Endodermal cell (in vitro differentiated cells): ENCODE data around the gene ADAMTS2. TPM values are rescaled to one million over a fixed set of nuclear protein-coding genes. Genes with fewer than 3 reads are reported as not detected.

Source experiments
- DNase-seq: peaks from one replicate; pipeline ENCODE4 v3.0.0-alpha.2; 2017
- H3K27ac ChIP-seq: 2 replicates; pipeline ENCODE4 v1.5.1; 2013; ENCODE audit warnings: mild to moderate bottlenecking, low read depth, low read length, moderate library complexity
- H3K27me3 ChIP-seq: 2 replicates; pipeline ENCODE4 v1.6.1; 2013; ENCODE audit warnings: mild to moderate bottlenecking, low read length, moderate library complexity; ENCODE audit not compliant: insufficient read depth, control insufficient read depth, poor library complexity, severe bottlenecking
- H3K36me3 ChIP-seq: 2 replicates; pipeline ENCODE4 v1.7.0; 2013; ENCODE audit warnings: mild to moderate bottlenecking, low read length, moderate library complexity; ENCODE audit not compliant: control insufficient read depth, insufficient read depth
- H3K4me1 ChIP-seq: one replicate; pipeline ENCODE4 v1.7.0; 2013; ENCODE audit warnings: low read length; ENCODE audit not compliant: control insufficient read depth, insufficient read depth
- H3K4me3 ChIP-seq: 2 replicates; pipeline ENCODE4 v1.5.1; 2013; ENCODE audit warnings: mild to moderate bottlenecking, low read length, moderate library complexity
- H3K9ac ChIP-seq: 2 replicates; pipeline ENCODE4 v1.6.1; 2013; ENCODE audit warnings: mild to moderate bottlenecking, low read length, moderate library complexity; ENCODE audit not compliant: poor library complexity, severe bottlenecking; ENCODE audit errors: extremely low read depth
- H3K9me3 ChIP-seq: 2 replicates; pipeline ENCODE4 v1.6.1; 2013; ENCODE audit warnings: mild to moderate bottlenecking, low read length, moderate library complexity; ENCODE audit not compliant: control insufficient read depth
- H3K27ac Mint-ChIP-seq: 2 replicates; pipeline ENCODE4 v1.8.0; 2020; ENCODE audit warnings: mixed read lengths
- H3K27me3 Mint-ChIP-seq: 2 replicates; pipeline ENCODE4 v1.8.0; 2021; ENCODE audit warnings: mild to moderate bottlenecking, mixed read lengths; ENCODE audit not compliant: insufficient read depth
- H3K36me3 Mint-ChIP-seq: 2 replicates; pipeline ENCODE4 v1.8.0; 2020; ENCODE audit warnings: low read depth, mixed read lengths
- H3K4me1 Mint-ChIP-seq: 2 replicates; pipeline ENCODE4 v1.8.0; 2020; ENCODE audit warnings: mixed read lengths
- H3K4me3 Mint-ChIP-seq: 2 replicates; pipeline ENCODE4 v1.8.0; 2020; ENCODE audit warnings: mild to moderate bottlenecking, moderate library complexity, mixed read lengths
- H3K9me3 Mint-ChIP-seq: 2 replicates; pipeline ENCODE4 v1.8.0; 2020; ENCODE audit warnings: mild to moderate bottlenecking, mixed read lengths
- CTCF ChIP-seq: fragments of 200-600 bp; sonication (generic); conservative IDR thresholded peaks from 2 replicates; pipeline ENCODE4 v1.5.0; 2021; ENCODE audit warnings: antibody characterized with exemption, mild to moderate bottlenecking
- WGBS, 2 experiments: methylation state at CpG; one replicate each; pipeline versions ENCODE4 v1.1.5 to v1.1.7; 2013; ENCODE audit warnings: missing lambda C conversion rate in 2 of 2, mixed read lengths in 1 of 2; ENCODE audit not compliant: insufficient coverage in 1 of 2, insufficient read length in 1 of 2; 5-methylcytosine and 5-hydroxymethylcytosine counted together
- total RNA-seq, 2 donors: library from RNA; stranded (reverse); fragmentation: NEBNext Ultra II Directional in 1 of 2; extraction: Animal tissue kit (Norgen Biotek cat#: 25700) in 1 of 2; gene quantifications; 2 replicates in 1 of 2; 3 replicates in 1 of 2; pipeline ENCODE4 v1.2.1, GENCODE V29; 2021

Gene ADAMTS2
- total RNA-seq, 2 donors from 2014 or later, result 1.2 to 2.6 TPM

- no peaks in the 10 kb centered on the region for H3K4me1 ChIP-seq
- Mint-ChIP-seq H3K9me3 (peaks cover 4% of the 10 kb centered on the region), H3K27ac (no peak overlapping the region), H3K36me3 (no peaks in the 10 kb centered on the region), H3K4me1 (peaks cover 4% of the 10 kb centered on the region), H3K27me3 (no peaks in the 10 kb centered on the region), H3K4me3 (no peak overlapping the region)
- H3K9me3 ChIP-seq, result no peaks in the 10 kb centered on the region
- no peak overlapping the region for H3K27ac ChIP-seq
- no peaks in the 10 kb centered on the region for H3K36me3 ChIP-seq
- H3K9ac ChIP-seq, result no peak overlapping the region
- H3K4me3 ChIP-seq, result no peak overlapping the region
- no peaks in the 10 kb centered on the region for H3K27me3 ChIP-seq
- no peak for DNase-seq
- no peak for TF ChIP-seq CTCF
Measured at GRCh38 chr5:179183481-179183880, 161.8 kb downstream of the ADAMTS2 start.

- TF ChIP-seq CTCF, result no peak
- no peak overlapping the region for H3K4me3 Mint-ChIP-seq
- 93 to 98% methylated on average over 10 to 13 of the region's 13 CpGs for WGBS, 2 experiments
- no peaks in the 10 kb centered on the region for H3K27me3 ChIP-seq
- peaks cover 4% of the 10 kb centered on the region for H3K9me3 Mint-ChIP-seq
- no peak overlapping the region for H3K9ac ChIP-seq
- H3K27ac ChIP-seq, result no peak overlapping the region
- no peak overlapping the region for H3K27ac Mint-ChIP-seq
- H3K36me3 ChIP-seq, result no peaks in the 10 kb centered on the region
- no peaks in the 10 kb centered on the region for H3K9me3 ChIP-seq
- H3K4me3 ChIP-seq, result no peak overlapping the region
- H3K36me3 Mint-ChIP-seq, result no peaks in the 10 kb centered on the region
- DNase-seq, result no peak
- peaks cover 4% of the 10 kb centered on the region for H3K4me1 Mint-ChIP-seq
- no peaks in the 10 kb centered on the region for H3K27me3 Mint-ChIP-seq
- no peaks in the 10 kb centered on the region for H3K4me1 ChIP-seq
Measured at GRCh38 chr5:179182601-179183000, 162.7 kb downstream of the ADAMTS2 start.

- 72 to 90% methylated on average over 3 to 9 of the region's 9 CpGs for WGBS, 2 experiments
- DNase-seq, result no peak
- H3K4me1 Mint-ChIP-seq, result peaks cover 2% of the 10 kb centered on the region
Measured at GRCh38 chr5:179181988-179182387, 163.3 kb downstream of the ADAMTS2 start.

More at GRCh38 chr5:179181988-179182387, 163.3 kb downstream of the ADAMTS2 start:
- no peak for TF ChIP-seq CTCF
- H3K9me3 Mint-ChIP-seq, result peaks cover 4% of the 10 kb centered on the region
- H3K27me3 ChIP-seq, result no peaks in the 10 kb centered on the region
- no peak overlapping the region for H3K4me3 Mint-ChIP-seq
- no peaks in the 10 kb centered on the region for H3K36me3 Mint-ChIP-seq
- H3K27me3 Mint-ChIP-seq, result no peaks in the 10 kb centered on the region
- H3K4me3 ChIP-seq, result no peak overlapping the region
- H3K9ac ChIP-seq, result no peak overlapping the region
- no peak overlapping the region for H3K27ac ChIP-seq
- H3K27ac Mint-ChIP-seq, result no peak overlapping the region
- H3K36me3 ChIP-seq, result no peaks in the 10 kb centered on the region
- no peaks in the 10 kb centered on the region for H3K9me3 ChIP-seq
- H3K4me1 ChIP-seq, result no peaks in the 10 kb centered on the region
